H9 (cell line): ENCODE data around the gene NAA20. TPM values are rescaled to one million over a fixed set of nuclear protein-coding genes. Genes with fewer than 3 reads are reported as not detected.

Experiments used
- DNase-seq: peaks from one replicate; pipeline ENCODE4 v3.0.0-alpha.2; 2017
- H2AFZ ChIP-seq: one replicate; pipeline ENCODE4 v1.6.1; 2013; ENCODE audit warnings: mild to moderate bottlenecking, low read length, control low read depth, moderate library complexity
- H2AK5ac ChIP-seq: 2 replicates; pipeline ENCODE4 v1.6.1; 2013; ENCODE audit warnings: low read length, control low read depth, mixed read lengths; ENCODE audit not compliant: insufficient read length
- H2BK120ac ChIP-seq: one replicate; pipeline ENCODE4 v1.6.1; 2013; ENCODE audit warnings: low read depth, mild to moderate bottlenecking, low read length, control low read depth, inconsistent platforms; ENCODE audit not compliant: poor library complexity, severe bottlenecking
- H2BK12ac ChIP-seq: 2 replicates; pipeline ENCODE4 v1.6.1; 2013; ENCODE audit warnings: low read length, control low read depth, mixed read lengths, low read depth; ENCODE audit not compliant: insufficient read length
- H2BK15ac ChIP-seq: 2 replicates; pipeline ENCODE4 v1.6.1; 2013; ENCODE audit warnings: low read depth, low read length, control low read depth
- H2BK20ac ChIP-seq: one replicate; pipeline ENCODE4 v1.6.1; 2013; ENCODE audit warnings: low read depth, mild to moderate bottlenecking, low read length, control low read depth, inconsistent platforms; ENCODE audit not compliant: poor library complexity, severe bottlenecking
- H2BK5ac ChIP-seq: 2 replicates; pipeline ENCODE4 v1.6.1; 2013; ENCODE audit warnings: low read length, control low read depth, mixed read lengths; ENCODE audit not compliant: insufficient read length
- H3K14ac ChIP-seq: 2 replicates; pipeline ENCODE4 v1.6.1; 2013; ENCODE audit warnings: low read length, control low read depth; ENCODE audit not compliant: insufficient read depth
- H3K18ac ChIP-seq: 2 replicates; pipeline ENCODE4 v1.6.1; 2013; ENCODE audit warnings: low read depth, mild to moderate bottlenecking, mixed read lengths, low read length, control low read depth; ENCODE audit not compliant: insufficient read length
- H3K23ac ChIP-seq: 2 replicates; pipeline ENCODE4 v1.6.1; 2013; ENCODE audit warnings: low read length, control low read depth, mixed read lengths, low read depth; ENCODE audit not compliant: insufficient read length
- H3K23me2 ChIP-seq: 2 replicates; pipeline ENCODE4 v1.6.1; 2013; ENCODE audit warnings: low read depth, mild to moderate bottlenecking, mixed read lengths, low read length, control low read depth; ENCODE audit not compliant: insufficient read length, poor library complexity, severe bottlenecking
- H3K27ac ChIP-seq: 2 replicates; pipeline ENCODE4 v1.5.1; 2013; ENCODE audit warnings: low read length, control low read depth, mixed read lengths, low read depth; ENCODE audit not compliant: insufficient read length
- H3K27me3 ChIP-seq: 2 replicates; pipeline ENCODE4 v1.6.1; 2013; ENCODE audit warnings: low read length, control low read depth, inconsistent platforms; ENCODE audit not compliant: insufficient read depth
- H3K4ac ChIP-seq: 2 replicates; pipeline ENCODE4 v1.6.1; 2013; ENCODE audit warnings: low read depth, mild to moderate bottlenecking, control low read depth, inconsistent platforms, low read length, moderate library complexity
- H3K4me1 ChIP-seq: 2 replicates; pipeline ENCODE4 v1.6.1; 2013; ENCODE audit warnings: low read length, control low read depth, inconsistent platforms; ENCODE audit not compliant: insufficient read depth
- H3K4me2 ChIP-seq: 2 replicates; pipeline ENCODE4 v1.6.1; 2013; ENCODE audit warnings: low read length, control low read depth, mixed read lengths; ENCODE audit not compliant: insufficient read length, insufficient read depth
- H3K56ac ChIP-seq: 2 replicates; pipeline ENCODE4 v1.6.1; 2013; ENCODE audit warnings: low read depth, mild to moderate bottlenecking, mixed read lengths, low read length, control low read depth; ENCODE audit not compliant: insufficient read length
- H3K79me1 ChIP-seq: 2 replicates; pipeline ENCODE4 v1.6.1; 2013; ENCODE audit warnings: low read depth, mild to moderate bottlenecking, moderate library complexity, low read length, control low read depth, inconsistent platforms; ENCODE audit not compliant: insufficient read depth, poor library complexity, severe bottlenecking
- H3K79me2 ChIP-seq: 2 replicates; pipeline ENCODE4 v1.6.1; 2013; ENCODE audit warnings: low read length, control low read depth, inconsistent platforms; ENCODE audit not compliant: insufficient read depth
- H3K9ac ChIP-seq: 2 replicates; pipeline ENCODE4 v1.6.1; 2013; ENCODE audit warnings: low read length, control low read depth, mixed read lengths; ENCODE audit not compliant: insufficient read length; ENCODE audit errors: extremely low read depth
- H3K9me3 ChIP-seq: one replicate; pipeline ENCODE4 v1.6.1; 2013; ENCODE audit warnings: low read depth, low read length, inconsistent platforms; ENCODE audit not compliant: control insufficient read depth
- H3T11ph ChIP-seq: one replicate; pipeline ENCODE4 v1.6.1; 2013; ENCODE audit warnings: mild to moderate bottlenecking, low read length, control low read depth, inconsistent platforms
- H4K20me1 ChIP-seq: one replicate; pipeline ENCODE4 v1.6.1; 2013; ENCODE audit not compliant: control insufficient read depth, insufficient read length, insufficient read depth
- H4K5ac ChIP-seq: 2 replicates; pipeline ENCODE4 v1.6.1; 2013; ENCODE audit warnings: low read depth, mild to moderate bottlenecking, mixed read lengths, low read length, control low read depth; ENCODE audit not compliant: insufficient read length
- H4K8ac ChIP-seq: replicated peaks from 2 replicates; pipeline ENCODE4 v1.6.1; 2013; ENCODE audit warnings: low read length, control low read depth, mixed read lengths, low read depth; ENCODE audit not compliant: insufficient read length
- H4K91ac ChIP-seq: 2 replicates; pipeline ENCODE4 v1.6.1; 2013; ENCODE audit warnings: low read depth, mild to moderate bottlenecking, moderate library complexity, mixed read lengths, low read length, control low read depth; ENCODE audit not compliant: insufficient read length
- H3K27ac Mint-ChIP-seq, 3 experiments: 2 replicates in 2 of 3; 3 replicates in 1 of 3; pipeline ENCODE4 v1.8.0; 2020 to 2021; ENCODE audit warnings: mixed read lengths in 3 of 3, mild to moderate bottlenecking in 1 of 3, moderate library complexity in 1 of 3
- H3K27me3 Mint-ChIP-seq: 2 replicates; pipeline ENCODE4 v1.8.0; 2021; ENCODE audit warnings: low read depth, mild to moderate bottlenecking, moderate library complexity, mixed read lengths
- H3K36me3 Mint-ChIP-seq, 3 experiments: 2 replicates in 2 of 3; 3 replicates in 1 of 3; pipeline ENCODE4 v1.8.0; 2020 to 2021; ENCODE audit warnings: low read depth in 3 of 3, mixed read lengths in 3 of 3; ENCODE audit not compliant: insufficient read depth in 1 of 3
- H3K4me1 Mint-ChIP-seq, 2 experiments: 2 replicates each; pipeline ENCODE4 v1.8.0; 2020; ENCODE audit warnings: mixed read lengths in 2 of 2
- H3K4me3 Mint-ChIP-seq, 2 experiments: 2 replicates in 1 of 2; 3 replicates in 1 of 2; pipeline ENCODE4 v1.8.0; 2020 to 2021; ENCODE audit warnings: mild to moderate bottlenecking in 2 of 2, mixed read lengths in 2 of 2, moderate library complexity in 1 of 2
- H3K9me3 Mint-ChIP-seq, 2 experiments: 2 replicates in 1 of 2; 3 replicates in 1 of 2; pipeline ENCODE4 v1.8.0; 2020; ENCODE audit warnings: mild to moderate bottlenecking in 2 of 2, mixed read lengths in 2 of 2, moderate library complexity in 1 of 2
- CTCF ChIP-seq: fragments of 200-600 bp; sonication (generic); conservative IDR thresholded peaks from 3 replicates; pipeline ENCODE4 v1.8.0; 2021; ENCODE audit warnings: antibody characterized with exemption, mild to moderate bottlenecking
- WGBS: extraction: QIAGEN DNeasy Blood & Tissue Kit; methylation state at CpG from one replicate; pipeline ENCODE4 v1.1.7; 2013; ENCODE audit warnings: missing lambda C conversion rate, low lambda C conversion rate, mixed read lengths; ENCODE audit not compliant: insufficient read length; ENCODE audit errors: extremely low coverage; 5-methylcytosine and 5-hydroxymethylcytosine counted together
- total RNA-seq: library from RNA; stranded (reverse); gene quantifications from 2 replicates; pipeline ENCODE4 v1.2.1, GENCODE V29; 2021

NAA20 gene
- total RNA-seq, 1 experiment from 2014 or later = 48.1 TPM

GRCh38 chr20:20063941-20064702 is 47.0 kb downstream of the NAA20 start:
- Histone ChIP-seq H3K27ac (no peak overlapping the region), H3K23ac (no peak overlapping the region), H4K91ac (no peak overlapping the region), H4K5ac (no peak overlapping the region), H3K14ac (no peak overlapping the region), H2BK20ac (no peak overlapping the region), H3K23me2 (no peaks in the 10 kb centered on the region), H2BK5ac (no peak overlapping the region), H3K56ac (no peak overlapping the region), H4K20me1 (no peaks in the 10 kb centered on the region), H3K4me2 (no peak overlapping the region), H3K18ac (no peak overlapping the region), H2BK120ac (no peak overlapping the region), H3K4ac (no peak overlapping the region), H2AK5ac (no peak overlapping the region), H2BK15ac (no peak overlapping the region), H4K8ac (no peak overlapping the region), H3K79me2 (no peaks in the 10 kb centered on the region), H3K27me3 (no peaks in the 10 kb centered on the region), H2AFZ (no peak overlapping the region), H2BK12ac (no peak overlapping the region), H3K4me1 (no peaks in the 10 kb centered on the region; the same call in 1 of the 2 replicates), H3K79me1 (no peaks in the 10 kb centered on the region), H3K9me3 (no peaks in the 10 kb centered on the region), H3T11ph (no peak overlapping the region), H3K9ac (no peak overlapping the region)
- Mint-ChIP-seq H3K4me3 (no peak overlapping the region), H3K36me3 (no peaks in the 10 kb centered on the region), H3K27ac (no peak overlapping the region), H3K4me1 (no peaks in the 10 kb centered on the region), H3K27me3 (peaks cover 3% of the 10 kb centered on the region), H3K9me3 (no peaks in the 10 kb centered on the region)
- TF ChIP-seq CTCF = no peak
- WGBS = no CpG with 5 or more reads among the region's 12 CpGs
- no peak for DNase-seq
